HCT116 (cell line): ENCODE results near the gene NPIPB2. TPM values are rescaled to one million over a fixed set of nuclear protein-coding genes. Genes with fewer than 3 reads are reported as not detected.

Source experiments
- ATAC-seq: fragments of 200-7000 bp; cut with Tn5 transposase; 2 replicates; pipeline ENCODE4 v1.9.1; 2020; ENCODE audit warnings: mild to moderate bottlenecking, moderate library complexity
- BruUV-seq: library from RNA; stranded (reverse); fragments of 400-500 nt; replicated peaks from 2 replicates; lab custom pipeline; 2021; lab: Mats Ljungman, UMichigan
- CTCF ChIA-PET: fragments of 300-600 bp; sonication (Branson Sonifier 250); formaldehyde crosslinking; loops from one replicate; lab custom pipeline; 2021; ENCODE audit warnings: antibody characterized with exemption; lab: Charles Lee
- POLR2A ChIA-PET: fragments of 300-600, 350-600 bp; sonication (Branson Sonifier 250); formaldehyde crosslinking; loops from one replicate; lab custom pipeline; 2021; ENCODE audit warnings: antibody characterized with exemption; lab: Charles Lee
- RAD21 ChIA-PET, 2 experiments: fragments of 300-600 bp; sonication (Branson Sonifier 250); formaldehyde crosslinking; loops; one replicate each; lab custom pipeline; 2023; ENCODE audit warnings: low total read pairs in 2 of 2; ENCODE audit not compliant: uncharacterized antibody in 2 of 2, unreplicated experiment in 2 of 2, low non-redundant PET in 1 of 2; lab: Charles Lee
- DNase-seq: peaks from one replicate; pipeline ENCODE4 v3.0.0-alpha.2; 2010; ENCODE audit warnings: low read depth, low spot score
- H2AFZ ChIP-seq: fragments of 200-600 bp; shearing (Covaris generic), sonication (generic); 2 replicates; pipeline ENCODE4 v1.6.1; 2017; ENCODE audit warnings: low read depth, mixed run types, mixed read lengths, antibody characterized with exemption, low read length; ENCODE audit not compliant: poor library complexity, severe bottlenecking
- H3K27ac ChIP-seq: 2 replicates; pipeline ENCODE4 v1.5.1; 2012; ENCODE audit warnings: low read depth, low read length
- H3K27me3 ChIP-seq: fragments of 200-600 bp; sonication (generic); 2 replicates; pipeline ENCODE4 v1.6.1; 2016; ENCODE audit warnings: mixed run types, low read length, mixed read lengths; ENCODE audit not compliant: insufficient read depth
- H3K36me3 ChIP-seq, 2 experiments: fragments of 200-500 bp in 1 of 2; fragments of 200-600 bp in 1 of 2; sonication (Bioruptor generic) in 1 of 2; sonication (generic) in 1 of 2; 2 replicates each; pipeline versions ENCODE4 v1.5.1 to v1.6.1; 2014 to 2016; ENCODE audit warnings: low read length in 2 of 2, inconsistent platforms in 1 of 2, mixed read lengths in 1 of 2, mixed run types in 1 of 2; ENCODE audit not compliant: insufficient read depth in 2 of 2, control insufficient read depth in 1 of 2
- H3K4me1 ChIP-seq, 2 experiments: fragments of 200-600 bp in 1 of 2; sonication (generic) in 1 of 2; 2 replicates each; pipeline versions ENCODE4 v1.5.1 to v1.6.1; 2012 to 2017; ENCODE audit warnings: low read length in 2 of 2, inconsistent platforms in 1 of 2, mild to moderate bottlenecking in 1 of 2, mixed read lengths in 1 of 2, mixed run types in 1 of 2, moderate library complexity in 1 of 2; ENCODE audit not compliant: insufficient read depth in 2 of 2, control insufficient read depth in 1 of 2
- H3K4me2 ChIP-seq: fragments of 200-600 bp; sonication (generic); 2 replicates; pipeline ENCODE4 v1.6.1; 2017; ENCODE audit warnings: mixed run types, low read length, mixed read lengths
- H3K4me3 ChIP-seq, 2 experiments: fragments of 200-600 bp in 1 of 2; sonication (generic) in 1 of 2; replicated peaks in 1 of 2; 2 replicates each; pipeline ENCODE4 v1.5.1; 2011 to 2016; ENCODE audit warnings: low read length in 2 of 2, control low read depth in 1 of 2, low read depth in 1 of 2, mild to moderate bottlenecking in 1 of 2, mixed read lengths in 1 of 2, mixed run types in 1 of 2
- H3K79me2 ChIP-seq: fragments of 200-600 bp; sonication (generic); 2 replicates; pipeline ENCODE4 v1.6.1; 2017; ENCODE audit warnings: mild to moderate bottlenecking, mixed run types, low read length, moderate library complexity, mixed read lengths; ENCODE audit not compliant: insufficient read depth
- H3K9ac ChIP-seq: fragments of 200-600 bp; sonication (generic); 2 replicates; pipeline ENCODE4 v1.6.1; 2016; ENCODE audit warnings: low read length, mixed read lengths
- H3K9me2 ChIP-seq: fragments of 200-600 bp; sonication (generic), shearing (Covaris generic); 2 replicates; pipeline ENCODE4 v1.6.1; 2017; ENCODE audit warnings: mixed run types, mild to moderate bottlenecking, moderate library complexity; ENCODE audit not compliant: insufficient read depth
- H3K9me3 ChIP-seq, 2 experiments: fragments of 200-500 bp in 1 of 2; fragments of 200-600 bp in 1 of 2; sonication (Bioruptor generic) in 1 of 2; sonication (generic) in 1 of 2; 2 replicates each; pipeline ENCODE4 v1.6.1; 2014 to 2017; ENCODE audit warnings: low read length in 2 of 2, mixed read lengths in 2 of 2, inconsistent platforms in 1 of 2, low read depth in 1 of 2, mild to moderate bottlenecking in 1 of 2, mixed run types in 1 of 2, moderate library complexity in 1 of 2; ENCODE audit not compliant: control insufficient read depth in 1 of 2, insufficient read depth in 1 of 2
- H4K20me1 ChIP-seq: fragments of 200-600 bp; sonication (generic), shearing (Covaris generic); 2 replicates; pipeline ENCODE4 v1.6.1; 2017; ENCODE audit warnings: mixed run types, mild to moderate bottlenecking, moderate library complexity; ENCODE audit not compliant: insufficient read depth
- CBX3 ChIP-seq: IDR thresholded peaks from 2 replicates; pipeline ENCODE4 v1.6.1; 2012; ENCODE audit warnings: low read depth
- CEBPB ChIP-seq: IDR thresholded peaks from 2 replicates; pipeline ENCODE4 v1.6.1; 2012; ENCODE audit warnings: low read depth
- ELF1 ChIP-seq: IDR thresholded peaks from 2 replicates; pipeline ENCODE4 v1.6.1; 2012; ENCODE audit warnings: low read depth, borderline replicate concordance
- EZH2 ChIP-seq: fragments of 200-600 bp; sonication (generic); IDR thresholded peaks from 2 replicates; pipeline ENCODE4 v1.6.1; 2017; ENCODE audit warnings: antibody characterized with exemption, mixed run types
- JUND ChIP-seq: IDR thresholded peaks from 2 replicates; pipeline ENCODE4 v1.6.1; 2012
- POLR2A ChIP-seq: IDR thresholded peaks from 2 replicates; pipeline ENCODE4 v1.7.0; 2011; ENCODE audit warnings: borderline replicate concordance; ENCODE audit not compliant: insufficient read depth, insufficient read length; ENCODE audit errors: extremely low read depth
- RAD21 ChIP-seq: IDR thresholded peaks from 2 replicates; pipeline ENCODE4 v1.6.1; 2012; ENCODE audit warnings: low read depth, mild to moderate bottlenecking
- SIN3A ChIP-seq: IDR thresholded peaks from 2 replicates; pipeline ENCODE4 v1.6.1; 2012; ENCODE audit warnings: low read depth
- SP1 ChIP-seq: IDR thresholded peaks from 2 replicates; pipeline ENCODE4 v1.6.1; 2012; ENCODE audit warnings: low read depth
- SRF ChIP-seq: IDR thresholded peaks from 2 replicates; pipeline ENCODE4 v1.6.1; 2012; ENCODE audit warnings: low read depth
- TCF7L2 ChIP-seq: IDR thresholded peaks from 2 replicates; pipeline ENCODE4 v1.7.0; 2011; ENCODE audit warnings: borderline replicate concordance, inconsistent platforms; ENCODE audit not compliant: insufficient read depth, insufficient read length; ENCODE audit errors: extremely low read depth
- YY1 ChIP-seq: IDR thresholded peaks from 2 replicates; pipeline ENCODE4 v1.6.1; 2011; ENCODE audit warnings: low read length, low read depth, moderate library complexity, mild to moderate bottlenecking; ENCODE audit not compliant: insufficient replicate concordance; ENCODE audit errors: extremely low read depth
- ZFX ChIP-seq: fragments of 450-650 bp; IDR thresholded peaks from 2 replicates; pipeline ENCODE4 v1.6.1; 2017
- ZNF274 ChIP-seq: fragments of 200-500 bp; sonication (Bioruptor generic); IDR thresholded peaks from 2 replicates; pipeline ENCODE4 v1.6.1; 2014; ENCODE audit warnings: mild to moderate bottlenecking, low read depth, low read length, inconsistent platforms
- intact Hi-C: fragments of 100-400 bp; cut with micrococcal nuclease; formaldehyde crosslinking; loops from 2 replicates; pipeline ENCODE4 v1.10.0; 2022
- total RNA-seq: library from RNA; stranded (reverse); gene quantifications from one replicate; pipeline ENCODE4 v1.2.1, GENCODE V29; 2021; ENCODE audit not compliant: unreplicated experiment
- TF ChIP-seq, protein P1 (sequence below): IDR thresholded peaks from 2 replicates; pipeline ENCODE4 v1.6.1; 2012; ENCODE audit warnings: low read depth
- TF ChIP-seq, protein P2 (sequence below), 3 experiments: fragments of 200-600 bp in 1 of 3; sonication (generic) in 1 of 3; IDR thresholded peaks in 2 of 3; conservative IDR thresholded peaks in 1 of 3; 2 replicates each; pipeline ENCODE4 v1.5.1; 2012 to 2017; ENCODE audit warnings: low read depth in 2 of 3, low read length in 2 of 3, antibody characterized with exemption in 1 of 3, borderline replicate concordance in 1 of 3, control low read depth in 1 of 3, mild to moderate bottlenecking in 1 of 3, mixed read lengths in 1 of 3, mixed run types in 1 of 3, moderate library complexity in 1 of 3; ENCODE audit not compliant: insufficient read depth in 1 of 3
- TF ChIP-seq, protein P3 (sequence below): IDR thresholded peaks from 2 replicates; pipeline ENCODE4 v1.6.1; 2012
- TF ChIP-seq, protein P4 (sequence below): IDR thresholded peaks from 2 replicates; pipeline ENCODE4 v1.6.1; 2012
- TF ChIP-seq, protein P5 (sequence below): IDR thresholded peaks from 2 replicates; pipeline ENCODE4 v1.6.1; 2011; ENCODE audit warnings: mild to moderate bottlenecking, low read length, moderate library complexity; ENCODE audit not compliant: insufficient replicate concordance; ENCODE audit errors: extremely low read depth

Gene NPIPB2
- total RNA-seq, 1 experiment from 2014 or later = 10.7 TPM

DNA sequence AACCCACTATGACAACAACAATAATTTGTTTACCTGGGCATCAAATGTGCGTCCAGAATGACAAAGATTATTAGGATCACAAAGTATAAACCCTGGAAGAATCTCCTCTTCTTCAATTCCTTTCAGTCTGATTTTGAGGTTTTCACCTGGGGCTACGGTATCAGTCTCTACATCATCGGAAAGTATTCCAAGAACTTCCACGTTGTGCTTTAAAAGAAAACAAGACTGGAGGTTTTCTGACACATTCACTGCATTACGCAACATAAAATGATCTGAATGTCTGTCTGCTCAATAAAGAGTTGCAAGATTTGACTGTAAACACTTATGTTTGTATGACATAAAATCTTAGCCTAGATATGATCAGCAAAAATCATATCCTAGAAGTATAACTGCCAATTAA is 64.5 kb downstream of the NPIPB2 start:
- RAD21 ChIA-PET = no interaction called here
- peaks cover 46 to 60% of the 10 kb centered on the region in 2 experiments for H3K36me3 ChIP-seq

More for the DNA sequence above, 64.5 kb downstream of the NPIPB2 start:
- 0 out of 2 replicates have a peak, but pooled peaks cover 4% of the 10 kb centered on the region for H4K20me1 ChIP-seq
- no peaks in the 10 kb centered on the region for H3K27me3 ChIP-seq
- H3K4me3 ChIP-seq = no peak overlapping the region
- no peak overlapping the region for H3K9ac ChIP-seq
- CTCF ChIA-PET = no interaction called here
- H3K9me2 ChIP-seq = no peaks in the 10 kb centered on the region
- no peak overlapping the region for H3K4me2 ChIP-seq
- DNase-seq (no peak), ATAC-seq (no peak)
- H3K9me3 ChIP-seq = no peaks in the 10 kb centered on the region
- peaks cover 40% of the 10 kb centered on the region; the same call in 1 of the 2 replicates for H3K79me2 ChIP-seq
- H3K4me1 ChIP-seq = no peaks in the 10 kb centered on the region
- intact Hi-C loops = loop anchor here (10.0 kb wide), 1 partner anchor 187 kb away; no protein-coding TSS in a partner anchor
- TF ChIP-seq SRF = no peak
- TF ChIP-seq POLR2A = no peak
- no peak for TF ChIP-seq RAD21
- no peak for TF ChIP-seq YY1
- TF ChIP-seq, protein P1, sequence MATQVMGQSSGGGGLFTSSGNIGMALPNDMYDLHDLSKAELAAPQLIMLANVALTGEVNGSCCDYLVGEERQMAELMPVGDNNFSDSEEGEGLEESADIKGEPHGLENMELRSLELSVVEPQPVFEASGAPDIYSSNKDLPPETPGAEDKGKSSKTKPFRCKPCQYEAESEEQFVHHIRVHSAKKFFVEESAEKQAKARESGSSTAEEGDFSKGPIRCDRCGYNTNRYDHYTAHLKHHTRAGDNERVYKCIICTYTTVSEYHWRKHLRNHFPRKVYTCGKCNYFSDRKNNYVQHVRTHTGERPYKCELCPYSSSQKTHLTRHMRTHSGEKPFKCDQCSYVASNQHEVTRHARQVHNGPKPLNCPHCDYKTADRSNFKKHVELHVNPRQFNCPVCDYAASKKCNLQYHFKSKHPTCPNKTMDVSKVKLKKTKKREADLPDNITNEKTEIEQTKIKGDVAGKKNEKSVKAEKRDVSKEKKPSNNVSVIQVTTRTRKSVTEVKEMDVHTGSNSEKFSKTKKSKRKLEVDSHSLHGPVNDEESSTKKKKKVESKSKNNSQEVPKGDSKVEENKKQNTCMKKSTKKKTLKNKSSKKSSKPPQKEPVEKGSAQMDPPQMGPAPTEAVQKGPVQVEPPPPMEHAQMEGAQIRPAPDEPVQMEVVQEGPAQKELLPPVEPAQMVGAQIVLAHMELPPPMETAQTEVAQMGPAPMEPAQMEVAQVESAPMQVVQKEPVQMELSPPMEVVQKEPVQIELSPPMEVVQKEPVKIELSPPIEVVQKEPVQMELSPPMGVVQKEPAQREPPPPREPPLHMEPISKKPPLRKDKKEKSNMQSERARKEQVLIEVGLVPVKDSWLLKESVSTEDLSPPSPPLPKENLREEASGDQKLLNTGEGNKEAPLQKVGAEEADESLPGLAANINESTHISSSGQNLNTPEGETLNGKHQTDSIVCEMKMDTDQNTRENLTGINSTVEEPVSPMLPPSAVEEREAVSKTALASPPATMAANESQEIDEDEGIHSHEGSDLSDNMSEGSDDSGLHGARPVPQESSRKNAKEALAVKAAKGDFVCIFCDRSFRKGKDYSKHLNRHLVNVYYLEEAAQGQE = no peak
- TF ChIP-seq EZH2 = no peak
- TF ChIP-seq SIN3A = no peak
- TF ChIP-seq CEBPB = no peak
- TF ChIP-seq, protein P2, sequence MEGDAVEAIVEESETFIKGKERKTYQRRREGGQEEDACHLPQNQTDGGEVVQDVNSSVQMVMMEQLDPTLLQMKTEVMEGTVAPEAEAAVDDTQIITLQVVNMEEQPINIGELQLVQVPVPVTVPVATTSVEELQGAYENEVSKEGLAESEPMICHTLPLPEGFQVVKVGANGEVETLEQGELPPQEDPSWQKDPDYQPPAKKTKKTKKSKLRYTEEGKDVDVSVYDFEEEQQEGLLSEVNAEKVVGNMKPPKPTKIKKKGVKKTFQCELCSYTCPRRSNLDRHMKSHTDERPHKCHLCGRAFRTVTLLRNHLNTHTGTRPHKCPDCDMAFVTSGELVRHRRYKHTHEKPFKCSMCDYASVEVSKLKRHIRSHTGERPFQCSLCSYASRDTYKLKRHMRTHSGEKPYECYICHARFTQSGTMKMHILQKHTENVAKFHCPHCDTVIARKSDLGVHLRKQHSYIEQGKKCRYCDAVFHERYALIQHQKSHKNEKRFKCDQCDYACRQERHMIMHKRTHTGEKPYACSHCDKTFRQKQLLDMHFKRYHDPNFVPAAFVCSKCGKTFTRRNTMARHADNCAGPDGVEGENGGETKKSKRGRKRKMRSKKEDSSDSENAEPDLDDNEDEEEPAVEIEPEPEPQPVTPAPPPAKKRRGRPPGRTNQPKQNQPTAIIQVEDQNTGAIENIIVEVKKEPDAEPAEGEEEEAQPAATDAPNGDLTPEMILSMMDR (IDR thresholded peaks at IDR 0.05 in 2 of 3, conservative IDR thresholded peaks at IDR 0.05 in 1 of 3; ENCODE audit: borderline replicate concordance in 1 of 3, insufficient read depth in 1 of 3, low read depth in 2 of 3, low read length in 2 of 3) = no peak
- no peak for TF ChIP-seq ZFX
- TF ChIP-seq SP1 = no peak
- TF ChIP-seq JUND = no peak
- TF ChIP-seq, protein P3, sequence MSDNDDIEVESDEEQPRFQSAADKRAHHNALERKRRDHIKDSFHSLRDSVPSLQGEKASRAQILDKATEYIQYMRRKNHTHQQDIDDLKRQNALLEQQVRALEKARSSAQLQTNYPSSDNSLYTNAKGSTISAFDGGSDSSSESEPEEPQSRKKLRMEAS = no peak
- no peak for TF ChIP-seq TCF7L2
- TF ChIP-seq, protein P4, sequence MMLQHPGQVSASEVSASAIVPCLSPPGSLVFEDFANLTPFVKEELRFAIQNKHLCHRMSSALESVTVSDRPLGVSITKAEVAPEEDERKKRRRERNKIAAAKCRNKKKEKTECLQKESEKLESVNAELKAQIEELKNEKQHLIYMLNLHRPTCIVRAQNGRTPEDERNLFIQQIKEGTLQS = no peak
- TF ChIP-seq CBX3 = no peak
- no peak for TF ChIP-seq ZNF274
- TF ChIP-seq, protein P5, sequence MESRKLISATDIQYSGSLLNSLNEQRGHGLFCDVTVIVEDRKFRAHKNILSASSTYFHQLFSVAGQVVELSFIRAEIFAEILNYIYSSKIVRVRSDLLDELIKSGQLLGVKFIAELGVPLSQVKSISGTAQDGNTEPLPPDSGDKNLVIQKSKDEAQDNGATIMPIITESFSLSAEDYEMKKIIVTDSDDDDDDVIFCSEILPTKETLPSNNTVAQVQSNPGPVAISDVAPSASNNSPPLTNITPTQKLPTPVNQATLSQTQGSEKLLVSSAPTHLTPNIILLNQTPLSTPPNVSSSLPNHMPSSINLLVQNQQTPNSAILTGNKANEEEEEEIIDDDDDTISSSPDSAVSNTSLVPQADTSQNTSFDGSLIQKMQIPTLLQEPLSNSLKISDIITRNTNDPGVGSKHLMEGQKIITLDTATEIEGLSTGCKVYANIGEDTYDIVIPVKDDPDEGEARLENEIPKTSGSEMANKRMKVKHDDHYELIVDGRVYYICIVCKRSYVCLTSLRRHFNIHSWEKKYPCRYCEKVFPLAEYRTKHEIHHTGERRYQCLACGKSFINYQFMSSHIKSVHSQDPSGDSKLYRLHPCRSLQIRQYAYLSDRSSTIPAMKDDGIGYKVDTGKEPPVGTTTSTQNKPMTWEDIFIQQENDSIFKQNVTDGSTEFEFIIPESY = no peak
- no peak for TF ChIP-seq ELF1
- TF ChIP-seq, all 23 proteins: peak for 0
- POLR2A ChIA-PET = no interaction called here
- BruUV-seq = no TSS peak
- H2AFZ ChIP-seq = no peak overlapping the region
- no peak overlapping the region for H3K27ac ChIP-seq
